RPMI7951 (cell line): Measurements from ENCODE around the gene LRP1B. TPM values are rescaled to one million over a fixed set of nuclear protein-coding genes. Genes with fewer than 3 reads are reported as not detected.

Source experiments
- DNase-seq: peaks from one replicate; pipeline ENCODE4 v3.0.0-alpha.2; 2012; ENCODE audit warnings: low read depth
- total RNA-seq: library from RNA; depleted of rRNA; stranded (reverse); fragments of >200 nt; shearing (Covaris generic); gene quantifications from 2 replicates; pipeline ENCODE4 v1.2.3, GENCODE V29; 2014

Gene LRP1B
- total RNA-seq, 1 experiment from 2014 or later, result not detected

DNA sequence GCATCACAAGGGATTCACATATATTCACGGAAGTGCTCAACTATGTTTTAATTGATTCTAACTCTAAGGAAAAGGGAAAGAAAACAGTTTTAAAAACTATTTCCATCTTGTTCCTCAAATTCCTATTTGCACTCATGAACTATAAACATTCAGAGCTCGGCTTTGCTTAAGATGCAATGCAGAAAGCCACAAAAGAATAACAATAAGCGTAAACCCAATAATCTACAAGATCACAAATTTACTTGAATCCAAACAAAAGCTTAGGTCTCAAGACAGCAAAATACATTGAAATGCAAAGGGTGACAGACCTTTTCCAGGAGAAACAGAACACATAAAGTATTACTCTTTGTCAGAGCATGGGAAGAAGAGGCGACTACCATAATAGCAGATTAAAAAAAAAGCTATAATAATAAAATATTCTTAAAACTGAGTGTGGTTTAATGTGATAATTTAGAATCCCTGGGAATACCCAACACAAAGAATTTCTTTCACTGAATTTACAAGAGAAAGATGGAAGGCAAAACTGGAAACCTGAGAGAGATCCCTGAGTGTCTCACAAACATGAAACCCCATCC, 1094.9 kb downstream of the LRP1B start:
- DNase-seq, result no peak

DNA sequence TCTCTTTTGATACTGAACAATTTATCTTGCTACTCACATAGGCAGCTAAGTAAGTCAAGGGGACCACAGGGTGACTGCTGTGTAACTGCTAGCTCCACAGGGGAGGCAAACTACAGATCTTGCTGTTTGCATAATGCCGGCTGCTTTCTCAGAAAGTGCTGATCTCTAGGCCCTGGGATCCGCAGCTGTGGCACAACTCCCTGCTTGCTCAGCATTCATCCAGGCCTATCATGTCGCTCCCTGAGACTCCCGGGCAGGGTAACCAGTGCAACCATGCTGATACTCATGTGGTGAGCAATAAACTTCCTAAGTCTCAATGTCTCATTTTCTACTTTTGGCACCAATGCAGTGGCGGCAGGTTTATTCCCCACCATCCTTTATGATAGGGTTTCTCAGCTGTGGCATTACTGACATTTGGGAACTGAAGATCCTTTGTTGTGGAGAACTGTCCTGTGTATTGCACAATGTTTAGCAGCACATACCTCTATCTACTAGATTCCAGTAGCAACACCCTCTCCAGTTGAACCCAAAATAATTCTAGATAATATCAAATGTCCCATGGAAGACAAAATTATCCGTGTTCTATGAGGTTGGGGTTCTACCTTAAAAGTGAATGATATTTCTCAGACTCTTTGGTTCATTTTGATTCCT, 1101.3 kb downstream of the LRP1B start:
- DNase-seq, result no peak

DNA sequence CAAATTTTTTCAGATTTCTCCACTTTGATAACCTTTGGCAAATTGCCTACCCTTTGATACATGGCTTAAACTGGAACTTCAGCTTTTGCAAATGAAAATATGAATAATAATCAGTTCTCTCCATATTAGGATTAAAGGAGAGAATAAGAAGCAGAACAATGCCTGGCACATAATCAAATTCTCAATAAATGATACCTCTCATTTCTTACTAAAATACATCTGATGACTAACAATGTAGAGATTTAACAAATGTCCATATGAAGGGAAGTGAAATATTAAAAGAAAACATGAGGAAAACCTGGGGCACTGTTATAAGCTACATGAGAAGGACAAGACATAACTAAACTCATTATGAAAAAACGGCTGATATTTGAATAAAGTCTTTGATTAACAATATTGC, 1103.6 kb downstream of the LRP1B start:
- no peak for DNase-seq

DNA sequence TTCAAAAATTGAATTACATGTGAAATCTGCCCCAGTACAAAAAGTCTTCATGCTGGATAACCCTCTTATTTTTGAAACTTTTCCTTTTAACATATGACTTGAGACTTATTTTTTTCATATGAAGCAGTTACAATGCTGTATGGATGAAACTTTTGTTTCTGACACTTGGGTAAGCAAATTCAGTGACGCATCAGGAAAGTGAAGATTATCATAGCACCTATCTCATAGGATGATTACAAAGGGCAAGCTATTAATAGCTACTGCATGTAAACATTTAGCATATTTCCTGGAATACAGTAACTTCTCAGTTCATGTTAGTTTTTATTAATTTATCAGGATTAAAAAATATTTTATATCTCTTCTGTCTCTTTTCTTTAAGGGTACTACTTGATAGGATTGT, 1109.2 kb downstream of the LRP1B start:
- no peak for DNase-seq

DNA sequence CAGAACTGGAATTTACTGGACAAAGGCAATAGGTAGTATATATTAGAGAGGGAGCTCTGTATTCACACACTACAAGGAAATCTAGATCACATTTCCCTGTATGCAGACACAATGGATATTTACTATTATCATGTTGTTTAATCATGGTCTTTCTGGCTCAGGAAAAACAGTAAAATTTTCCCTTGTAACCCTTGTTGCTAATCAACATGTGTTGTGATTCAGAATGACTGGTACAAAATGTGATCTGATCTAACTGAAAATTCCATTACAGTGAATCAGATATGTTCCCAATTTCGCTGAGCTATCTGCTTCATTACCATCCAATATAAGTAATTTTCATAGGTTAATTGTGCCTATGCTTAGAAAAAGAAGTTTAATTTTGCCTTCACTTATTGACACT, 1109.7 kb downstream of the LRP1B start:
- peak; percentile 51 for DNase-seq

DNA sequence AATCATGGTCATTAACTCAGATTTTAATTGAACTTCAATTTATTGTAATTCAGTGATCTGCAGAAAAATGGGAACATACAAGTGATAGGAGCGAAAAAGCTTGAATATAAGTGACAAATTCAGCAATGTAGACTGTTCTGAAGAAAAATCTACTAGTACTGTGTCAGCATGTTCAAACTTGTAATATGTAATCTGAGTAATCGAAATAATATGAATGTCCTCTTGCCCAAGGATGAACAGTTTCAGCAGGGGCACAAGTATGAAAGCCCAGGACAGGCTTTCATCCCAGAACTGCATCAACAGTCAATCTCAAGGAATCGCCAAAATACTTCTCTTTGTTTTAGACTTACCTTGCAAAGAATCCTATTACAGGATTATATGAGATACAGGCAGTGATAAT, 1110.5 kb downstream of the LRP1B start:
- DNase-seq, result no peak

DNA sequence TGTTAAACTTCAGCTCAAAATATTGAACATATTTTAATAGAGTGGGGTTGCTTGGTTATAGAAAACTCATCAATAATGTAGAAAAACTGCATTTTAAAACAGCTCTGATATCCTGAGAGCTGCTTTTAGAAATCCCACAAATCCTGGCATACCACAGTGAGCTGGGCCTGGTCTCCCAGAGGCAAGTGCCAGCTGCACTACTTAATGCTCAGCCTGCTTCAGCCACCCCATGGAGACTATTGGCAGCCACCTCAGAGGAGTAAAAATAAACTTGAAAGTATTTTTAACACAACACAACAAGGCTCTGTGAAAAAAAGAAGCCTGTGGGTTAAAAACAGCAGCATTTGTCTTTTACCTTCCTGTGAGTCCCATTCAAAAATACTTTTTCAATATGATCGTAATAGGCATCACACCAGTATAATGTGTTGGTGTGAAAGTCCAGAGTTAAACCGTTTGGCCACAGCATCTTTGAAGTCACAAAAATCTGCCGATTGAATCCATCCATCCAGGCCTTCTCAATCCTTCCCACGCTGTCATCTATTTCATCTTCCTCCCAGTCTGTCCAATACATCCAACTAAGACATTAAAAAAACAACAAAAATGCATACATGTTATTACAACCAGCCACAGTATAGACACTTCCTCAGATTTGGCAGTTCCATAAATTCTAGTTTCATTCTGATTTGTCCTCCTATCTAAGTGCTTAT, 1115.3 kb downstream of the LRP1B start:
- no peak for DNase-seq

DNA sequence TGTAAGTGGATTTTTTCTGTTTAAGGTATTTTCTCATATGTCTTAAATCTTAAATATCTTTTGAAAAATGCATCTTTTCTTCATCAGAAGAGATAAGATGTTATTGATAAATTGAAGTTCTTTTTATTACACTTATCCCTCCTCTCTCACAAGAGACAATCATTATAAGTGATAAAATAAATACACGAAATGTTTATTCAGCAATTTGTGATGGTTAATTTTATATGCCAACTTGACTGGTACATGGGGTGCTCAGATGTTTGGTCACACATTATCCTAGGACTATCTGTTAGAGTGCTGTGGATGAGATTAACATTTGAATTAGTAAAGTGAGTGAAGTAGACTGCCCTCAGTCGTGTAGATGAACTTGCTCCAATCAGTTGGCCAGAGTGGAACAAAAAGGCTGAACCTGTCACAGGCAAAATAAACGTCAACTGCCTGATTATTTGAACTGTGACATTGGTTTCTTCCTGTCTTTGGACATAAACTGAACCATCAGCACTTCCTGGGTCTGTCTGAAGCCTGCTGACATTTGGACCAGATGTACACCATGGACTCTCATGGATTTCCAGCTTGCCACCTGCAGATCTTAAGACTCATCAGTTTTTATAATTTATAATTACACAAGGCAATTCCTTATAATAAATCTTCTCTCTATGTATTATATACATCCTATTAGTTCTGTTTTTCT, 1126.7 kb downstream of the LRP1B start:
- DNase-seq, result no peak

DNA sequence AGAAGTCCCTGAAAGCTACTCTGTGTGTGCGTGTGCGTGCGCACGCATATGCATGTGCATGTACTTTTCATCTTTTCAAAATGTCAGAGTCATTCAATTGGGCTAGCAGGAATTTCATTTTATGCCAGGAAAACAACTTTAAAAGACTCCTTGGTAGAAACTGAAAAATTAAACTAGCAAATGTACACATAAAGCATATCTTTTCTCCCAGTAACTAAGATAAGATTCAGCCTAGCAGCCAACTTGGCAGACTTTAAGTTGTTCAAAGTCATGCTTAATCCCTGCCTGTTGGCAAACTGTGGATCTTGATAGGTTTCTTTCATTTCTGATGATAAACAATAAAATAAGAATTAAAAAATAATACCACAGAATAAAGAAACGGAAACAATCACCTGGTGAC, 1129.1 kb downstream of the LRP1B start:
- DNase-seq, result no peak

DNA sequence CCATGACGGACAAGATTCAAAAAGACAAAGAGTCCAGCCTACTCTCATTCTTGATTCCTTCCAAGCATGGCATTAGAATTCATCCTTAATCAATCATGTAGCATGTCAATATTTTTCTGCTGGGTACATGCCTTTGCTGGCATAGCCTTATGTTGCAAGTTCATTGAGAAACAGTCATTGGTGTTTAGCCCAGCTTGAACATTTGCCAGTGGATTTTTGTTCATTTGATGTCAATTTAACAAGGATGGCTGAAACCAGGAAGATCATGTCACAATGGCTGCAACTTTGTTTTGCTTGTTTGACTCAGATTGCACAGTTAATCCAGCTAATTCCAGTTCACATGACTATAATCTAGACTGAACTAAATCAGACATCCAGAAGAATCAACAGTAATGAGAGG, 1132.2 kb downstream of the LRP1B start:
- no peak for DNase-seq

DNA sequence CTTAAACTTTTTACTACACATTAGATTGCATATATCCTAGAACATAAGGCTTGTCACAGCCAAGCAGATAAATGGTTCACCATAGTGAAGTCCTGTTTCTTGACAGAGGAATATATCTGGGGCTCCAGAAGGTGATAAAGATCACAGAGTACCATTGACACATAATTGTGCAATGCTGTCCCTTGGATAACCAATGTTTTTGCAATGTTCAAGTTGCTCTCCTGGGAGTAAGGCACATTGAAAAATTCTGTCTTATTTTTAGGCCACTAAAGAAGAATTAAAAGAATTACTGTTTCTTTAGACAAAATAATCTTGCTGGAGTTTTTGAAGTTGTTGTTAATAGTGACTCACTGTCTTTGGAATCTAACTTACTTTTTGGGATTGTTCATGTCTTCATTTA, 1132.8 kb downstream of the LRP1B start:
- DNase-seq, result no peak

DNA sequence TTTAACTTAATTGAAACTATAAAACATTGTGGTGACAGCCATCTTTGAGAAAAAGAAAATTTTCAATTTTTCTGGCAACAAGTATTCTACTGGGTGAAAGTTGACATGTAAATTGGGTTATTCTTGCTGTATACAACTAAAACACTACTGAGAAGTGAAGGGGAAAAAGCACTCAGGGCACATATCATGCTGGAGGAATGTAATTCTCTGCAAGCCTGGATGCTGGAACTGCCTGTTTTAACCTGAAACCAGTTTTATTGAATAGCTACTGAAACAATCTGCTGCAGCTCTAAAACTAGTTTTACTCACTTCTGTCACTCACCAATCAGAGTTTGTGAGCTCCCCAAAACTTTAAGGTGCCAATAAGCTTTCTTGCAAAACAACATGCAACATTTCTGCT, 1136.0 kb downstream of the LRP1B start:
- no peak for DNase-seq

DNA sequence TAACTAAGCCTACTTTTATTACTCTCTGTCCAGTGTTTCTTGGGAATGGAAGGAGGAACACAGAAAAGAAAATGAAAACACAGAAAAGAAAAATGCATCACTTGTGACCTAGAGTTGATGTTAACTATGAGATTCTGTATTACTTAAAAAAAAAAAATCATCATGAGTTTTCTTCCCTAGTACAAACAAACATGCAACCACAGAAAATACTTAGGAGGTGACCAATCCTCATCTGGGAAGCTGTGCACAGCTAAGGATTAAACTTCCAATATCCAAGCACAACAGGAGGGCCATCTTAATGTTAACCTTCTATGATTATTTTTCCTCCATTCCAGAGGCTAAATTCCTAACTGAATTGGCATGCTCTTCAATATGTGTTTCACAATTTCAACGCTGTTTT, 1140.4 kb downstream of the LRP1B start:
- peak; percentile 1 for DNase-seq

DNA sequence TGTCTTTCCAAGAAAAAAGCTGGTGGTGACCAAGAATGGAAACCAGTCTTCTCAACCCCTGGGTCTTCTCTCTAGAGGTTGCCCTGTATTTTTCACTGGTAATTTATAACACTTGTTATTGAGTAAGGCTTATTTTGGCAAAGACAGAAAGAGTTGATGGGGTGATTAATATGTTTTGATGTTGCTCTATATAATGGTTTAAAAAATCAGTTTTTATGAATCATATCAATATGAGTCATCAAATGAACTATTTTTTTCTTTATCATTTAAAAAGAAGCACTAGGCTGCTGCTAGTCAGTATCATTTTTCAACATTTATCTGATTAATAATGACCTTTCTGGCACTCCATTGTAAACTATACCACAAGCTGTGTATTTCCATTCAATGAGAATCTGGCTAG, 1142.2 kb downstream of the LRP1B start:
- DNase-seq, result no peak

DNA sequence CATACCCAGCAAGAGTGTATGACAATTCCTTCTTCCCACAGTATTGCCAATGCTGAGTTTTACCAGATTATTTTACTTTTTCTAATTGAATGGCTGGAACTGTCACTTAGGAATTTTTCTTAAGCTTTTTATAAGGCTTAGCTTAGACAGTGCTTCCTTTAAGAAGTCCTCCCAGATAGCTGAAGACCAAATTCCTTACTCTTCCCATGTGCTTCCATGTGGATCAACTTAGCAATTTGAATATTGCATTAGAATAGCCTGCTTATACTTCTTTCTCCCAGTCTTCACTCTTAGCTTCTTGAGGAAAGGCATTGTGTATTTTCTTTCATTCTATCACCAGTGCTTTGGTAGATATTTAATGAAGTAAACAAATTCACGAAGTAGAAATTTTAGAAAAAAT, 1144.4 kb downstream of the LRP1B start:
- DNase-seq, result no peak

DNA sequence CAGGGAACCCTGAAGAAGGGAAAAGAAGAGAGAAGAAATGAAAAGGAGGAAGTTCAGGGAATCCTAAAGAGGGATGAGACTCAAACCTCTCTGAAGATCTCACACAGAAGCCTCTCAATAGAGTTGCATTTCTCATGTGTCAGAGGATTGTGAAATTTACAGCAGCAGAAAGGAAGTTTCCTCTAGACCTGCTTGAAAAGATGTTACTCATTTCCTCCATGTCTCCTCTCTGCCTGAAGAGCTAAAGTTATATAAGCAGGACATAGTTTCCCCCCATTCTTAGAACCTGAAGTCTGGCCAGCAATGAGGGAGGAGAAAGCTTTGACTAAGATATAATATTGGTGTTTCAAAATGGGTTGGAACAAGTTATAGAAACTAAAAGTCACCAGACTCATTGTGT, 1155.6 kb downstream of the LRP1B start:
- no peak for DNase-seq

DNA sequence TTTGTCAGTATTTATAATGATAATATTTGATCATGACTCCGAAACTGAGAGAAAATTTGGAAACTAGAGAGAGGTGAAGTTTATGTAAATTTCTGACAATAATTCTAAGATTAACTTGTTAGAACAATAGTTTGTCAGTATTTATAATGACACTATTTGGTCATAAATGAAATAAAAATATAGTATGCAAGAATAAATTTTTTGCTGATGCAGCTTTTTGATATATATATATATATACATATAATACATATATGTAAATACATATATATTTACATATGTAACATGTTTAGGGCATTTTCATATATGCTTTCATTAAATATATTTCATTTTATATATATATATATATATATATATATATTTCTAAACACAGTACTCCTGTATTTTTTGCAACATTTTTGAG, 1158.1 kb downstream of the LRP1B start:
- no peak for DNase-seq

DNA sequence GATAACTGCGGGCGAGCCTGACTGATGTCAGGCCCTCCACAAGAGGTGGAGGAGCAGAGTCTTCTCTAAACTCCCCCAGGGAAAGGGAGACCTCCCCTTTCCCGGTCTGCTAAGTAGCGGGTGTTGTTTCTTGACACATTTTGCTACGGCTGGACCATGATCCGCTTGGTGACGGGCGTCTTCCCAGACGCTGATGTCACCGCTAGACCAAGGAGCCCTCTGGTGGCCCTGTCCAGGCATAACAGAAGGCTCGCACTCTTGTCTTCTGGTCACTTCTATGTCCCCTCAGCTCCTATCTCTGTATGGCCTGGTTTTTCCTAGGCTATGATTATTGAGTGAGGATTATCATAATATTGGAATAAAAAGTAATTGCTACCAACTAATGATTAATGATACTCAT, 1166.5 kb downstream of the LRP1B start:
- peak; percentile 9 for DNase-seq

DNA sequence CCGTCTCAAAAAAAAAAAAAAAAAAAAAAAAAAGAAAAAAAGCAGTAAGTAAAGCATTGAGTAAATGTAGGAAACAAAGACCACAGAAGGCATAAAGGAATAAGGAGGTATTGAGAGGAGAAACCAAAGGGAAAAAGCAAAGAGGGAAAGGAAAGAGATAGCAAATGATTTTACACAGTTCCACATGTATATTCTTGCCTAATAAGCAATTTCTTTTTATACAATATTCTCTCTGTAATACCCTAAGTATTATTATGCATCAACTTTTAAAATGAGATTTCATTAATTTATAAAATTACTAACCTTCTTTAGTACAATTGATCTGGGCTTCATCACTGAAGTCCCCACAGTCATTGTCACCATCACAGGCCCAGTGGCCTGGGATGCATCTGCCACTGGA, 1180.9 kb downstream of the LRP1B start:
- DNase-seq, result no peak

DNA sequence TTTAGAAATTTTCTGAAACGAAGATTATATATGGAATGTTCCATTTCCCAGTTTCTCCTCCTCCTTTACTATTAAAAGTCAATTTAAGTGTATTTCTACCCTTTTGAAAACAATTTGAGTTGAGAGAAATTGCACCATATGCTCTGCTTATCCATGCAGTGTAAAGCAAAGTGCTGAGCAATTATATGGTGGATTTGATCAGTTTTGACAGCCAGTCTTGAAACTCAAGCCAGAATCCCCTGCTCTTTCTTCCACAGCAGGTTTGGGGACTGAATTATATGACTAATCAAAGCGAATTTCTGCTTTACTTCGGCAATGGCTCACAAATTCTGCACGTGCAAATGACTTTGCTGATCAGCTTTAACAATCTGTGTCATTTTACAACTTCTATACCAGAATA, 1183.6 kb downstream of the LRP1B start:
- no peak for DNase-seq

DNA sequence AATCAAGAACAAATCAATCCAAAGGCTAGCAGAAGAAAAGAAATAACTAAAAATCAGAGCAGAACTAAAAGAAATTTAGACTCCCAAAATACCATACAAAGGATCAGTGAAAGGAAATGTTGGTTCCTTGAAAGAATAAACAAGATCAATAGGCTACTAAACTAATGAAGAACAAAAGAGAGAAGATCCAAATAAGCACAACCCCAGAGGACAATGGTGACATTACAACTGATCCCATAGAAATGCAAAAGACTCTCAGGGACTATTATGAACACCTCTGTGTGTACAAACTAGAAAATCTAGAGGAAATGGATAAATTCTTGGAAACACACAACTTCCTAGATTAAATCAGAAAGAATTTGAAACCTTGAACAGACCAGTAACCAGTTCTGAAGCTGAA, 1186.9 kb downstream of the LRP1B start:
- no peak for DNase-seq

DNA sequence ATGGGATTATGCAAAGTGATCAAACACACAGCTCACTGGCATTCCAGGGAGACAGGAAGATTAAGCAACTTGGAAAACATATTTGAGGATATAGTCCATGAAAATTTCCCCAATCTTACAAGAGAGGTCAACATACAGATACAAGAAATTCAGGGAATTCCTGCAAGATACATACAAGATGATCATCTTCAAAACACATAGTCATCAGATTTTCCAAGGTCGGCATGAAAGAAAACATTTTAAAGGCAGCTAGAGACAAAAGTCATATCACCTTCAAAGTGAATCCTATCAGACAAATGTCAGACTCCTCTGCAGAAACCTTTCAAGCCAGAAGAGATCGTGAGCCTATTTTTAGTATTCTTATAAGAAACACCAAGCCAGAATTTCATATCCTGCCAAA, 1188.5 kb downstream of the LRP1B start:
- DNase-seq, result no peak

DNA sequence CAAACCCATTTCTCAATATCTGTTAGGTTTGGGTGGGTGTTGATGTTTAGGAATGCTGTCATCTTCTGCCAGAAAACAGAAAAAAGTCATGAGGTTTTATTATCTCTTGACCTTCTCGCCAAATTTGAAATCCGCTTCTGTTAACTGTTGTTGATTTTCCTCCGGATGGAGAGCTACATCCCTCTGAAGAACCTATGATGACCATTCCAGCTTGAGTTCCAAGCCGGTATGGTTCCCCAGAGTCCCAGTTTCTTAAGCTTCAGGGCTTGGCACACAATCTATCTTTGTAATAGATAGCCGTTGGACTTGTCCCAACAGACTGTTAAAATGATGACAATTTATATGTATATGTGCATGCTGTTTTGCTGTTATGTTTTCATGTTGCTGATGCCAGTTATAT, 1201.0 kb downstream of the LRP1B start:
- DNase-seq, result no peak
